Endometrial microvascular endothelial cells (primary cell): Measurements from ENCODE around the gene NTN1. TPM values are rescaled to one million over a fixed set of nuclear protein-coding genes. Genes with fewer than 3 reads are reported as not detected.
"Not testable (repeated sequence)": the region's sequence is repeated elsewhere in the genome, so short reads cannot be mapped to it uniquely, and the experiment has no call there.

ENCODE experiments used
- in situ Hi-C: cut with HindIII; loops from 2 replicates; pipeline ENCODE4 v1.10.0; 2017; ENCODE audit warnings: low sequenced_read_pairs, low pct_unique_long_range_greater_than_20kb; ENCODE audit errors: inconsistent ontology term
- total RNA-seq: library from RNA; depleted of rRNA; stranded (reverse); fragments of >200 nt; gene quantifications from one replicate; pipeline ENCODE4 v1.2.3, GENCODE V29; 2015; ENCODE audit errors: inconsistent ontology term

NTN1 gene
- total RNA-seq, 1 donor from 2014 or later, result not detected

- in situ Hi-C loops, result no loop called here
Measured at GRCh38 chr17:9140550-9141424, 119.5 kb downstream of the NTN1 start.

GRCh38 chr17:9141425-9141753 lies 120.1 kb downstream of the NTN1 start:
- in situ Hi-C loops, result no loop called here

GRCh38 chr17:9142772-9143494 lies 121.6 kb downstream of the NTN1 start:
- in situ Hi-C loops, result no loop called here

- in situ Hi-C loops, result no loop called here
Measured at GRCh38 chr17:9144502-9145249, 123.4 kb downstream of the NTN1 start.

GRCh38 chr17:9146064-9146463 lies 124.8 kb downstream of the NTN1 start:
- in situ Hi-C loops, result no loop called here

- in situ Hi-C loops, result no loop called here
Measured at GRCh38 chr17:9148905-9149525, 127.7 kb downstream of the NTN1 start.

- in situ Hi-C loops, result no loop called here
Measured at GRCh38 chr17:9150446-9151090, 129.3 kb downstream of the NTN1 start.

- in situ Hi-C loops, result no loop called here
Measured at GRCh38 chr17:9151091-9151490, 129.8 kb downstream of the NTN1 start.

- in situ Hi-C loops, result not testable (repeated sequence)
Measured at GRCh38 chr17:9151740-9152139, 130.4 kb downstream of the NTN1 start.

- in situ Hi-C loops, result no loop called here
Measured at GRCh38 chr17:9158544-9159452, 137.5 kb downstream of the NTN1 start.

GRCh38 chr17:9162275-9162985 lies 141.1 kb downstream of the NTN1 start:
- in situ Hi-C loops, result no loop called here

GRCh38 chr17:9166788-9167187 lies 145.5 kb downstream of the NTN1 start:
- in situ Hi-C loops, result no loop called here

GRCh38 chr17:9167379-9167778 lies 146.1 kb downstream of the NTN1 start:
- in situ Hi-C loops, result no loop called here

- in situ Hi-C loops, result no loop called here
Measured at GRCh38 chr17:9169116-9169515, 147.8 kb downstream of the NTN1 start.

GRCh38 chr17:9170336-9170735 lies 149.0 kb downstream of the NTN1 start:
- in situ Hi-C loops, result no loop called here

- in situ Hi-C loops, result no loop called here
Measured at GRCh38 chr17:9170853-9171252, 149.5 kb downstream of the NTN1 start.

GRCh38 chr17:9173386-9173983 lies 152.2 kb downstream of the NTN1 start:
- in situ Hi-C loops, result no loop called here
